K562 (cell line): ENCODE measurements around the gene UBE2D3. TPM values are rescaled to one million over a fixed set of nuclear protein-coding genes. Genes with fewer than 3 reads are reported as not detected.

ENCODE experiments used
- ATAC-seq: fragments of 200-7000 bp; cut with Tn5 transposase; 3 replicates; pipeline ENCODE4 v1.9.1; 2020; ENCODE audit warnings: moderate library complexity
- BruUV-seq: library from RNA; stranded (reverse); fragments of 400-500 nt; replicated peaks from 2 replicates; lab custom pipeline; 2021; lab: Mats Ljungman, UMichigan
- CTCF ChIA-PET: fragments of 300-600 bp; formaldehyde crosslinking; extraction: SDS; loops from one replicate; lab custom pipeline; 2021; ENCODE audit warnings: low intra/inter-chr PET ratio; lab: Yijun Ruan, JAX
- POLR2A ChIA-PET: fragments of 300-600, 350-650 bp; sonication (Branson Sonifier 250); formaldehyde crosslinking; extraction: SDS; loops from one replicate; lab custom pipeline; 2021; ENCODE audit warnings: antibody characterized with exemption, inconsistent platforms; lab: Yijun Ruan, JAX
- DNase-seq, 4 experiments: peaks; one replicate each; pipeline versions ENCODE4 v3.0.0 to v3.0.0-alpha.2; 2011 to 2018; ENCODE audit warnings: low spot score in 3 of 4, mixed read lengths in 3 of 4; ENCODE audit errors: extremely low read depth in 1 of 4
- FAIRE-seq: peaks from 2 replicates; lab custom pipeline; 2011; peaks lifted over from hg19 to GRCh38; lab: Jason Lieb, UNC
- H2AFZ ChIP-seq: 2 replicates; pipeline ENCODE4 v1.6.0; 2011; ENCODE audit warnings: low read depth, low read length, control low read depth, inconsistent platforms
- H3K27ac ChIP-seq: fragments of 200-600 bp; 3 replicates; pipeline ENCODE4 v1.8.0; 2011; ENCODE audit warnings: low read depth, mild to moderate bottlenecking, control low read depth, inconsistent platforms, low read length, moderate library complexity, mixed read lengths; ENCODE audit errors: extremely low read depth
- H3K27me3 ChIP-seq, 2 experiments: fragments of 300-600 bp in 1 of 2; 2 replicates in 1 of 2; 3 replicates in 1 of 2; pipeline versions ENCODE4 v1.6.0 to v1.8.0; 2011; ENCODE audit warnings: inconsistent platforms in 2 of 2, low read length in 2 of 2, mild to moderate bottlenecking in 1 of 2, mixed read lengths in 1 of 2, moderate library complexity in 1 of 2; ENCODE audit not compliant: control insufficient read depth in 2 of 2, insufficient read depth in 2 of 2
- H3K36me3 ChIP-seq: fragments of 300-600 bp; 3 replicates; pipeline ENCODE4 v1.8.0; 2011; ENCODE audit warnings: mild to moderate bottlenecking, low read length, inconsistent platforms; ENCODE audit not compliant: control insufficient read depth, insufficient read depth
- H3K4me1 ChIP-seq, 2 experiments: fragments of 200-600 bp in 1 of 2; replicated peaks in 1 of 2; 2 replicates in 1 of 2; 3 replicates in 1 of 2; pipeline versions ENCODE4 v1.5.1 to v1.8.0; 2011; ENCODE audit warnings: inconsistent platforms in 2 of 2, low read length in 2 of 2, mild to moderate bottlenecking in 1 of 2, mixed read lengths in 1 of 2, moderate library complexity in 1 of 2; ENCODE audit not compliant: control insufficient read depth in 2 of 2, insufficient read depth in 2 of 2
- H3K4me2 ChIP-seq: 2 replicates; pipeline ENCODE4 v1.6.1; 2011; ENCODE audit warnings: low read length, control low read depth, inconsistent platforms, mixed read lengths; ENCODE audit not compliant: insufficient read depth
- H3K4me3 ChIP-seq: fragments of 200-600 bp; sonication (generic), shearing (Covaris generic); 2 replicates; pipeline ENCODE4 v1.5.1; 2016; ENCODE audit warnings: control low read depth, inconsistent platforms
- H3K79me2 ChIP-seq: fragments of 200-600 bp; 3 replicates; pipeline ENCODE4 v1.8.0; 2011; ENCODE audit warnings: low read length, inconsistent platforms; ENCODE audit not compliant: control insufficient read depth, insufficient read depth
- H3K9ac ChIP-seq, 2 experiments: 2 replicates each; pipeline versions ENCODE4 v1.6.0 to v1.6.1; 2011; ENCODE audit warnings: low read depth in 2 of 2, low read length in 2 of 2, control low read depth in 1 of 2, inconsistent platforms in 1 of 2, mild to moderate bottlenecking in 1 of 2, mixed read lengths in 1 of 2; ENCODE audit not compliant: insufficient read depth in 1 of 2
- H3K9me1 ChIP-seq: one replicate; pipeline ENCODE4 v1.6.0; 2011; ENCODE audit warnings: inconsistent platforms, mild to moderate bottlenecking, low read length, moderate library complexity; ENCODE audit not compliant: control insufficient read depth, insufficient read depth
- H3K9me3 ChIP-seq: replicated peaks from 2 replicates; pipeline ENCODE4 v1.5.1; 2011; ENCODE audit warnings: low read depth, low read length, inconsistent platforms; ENCODE audit not compliant: control insufficient read depth, insufficient read depth
- H4K20me1 ChIP-seq: replicated peaks from 2 replicates; pipeline ENCODE4 v1.6.1; 2011; ENCODE audit warnings: low read length, inconsistent platforms, mixed read lengths; ENCODE audit not compliant: control insufficient read depth, insufficient read depth
- ARNT ChIP-seq, 2 experiments: fragments of 450-650 bp; IDR thresholded peaks; 2 replicates each; pipeline ENCODE4 v1.6.1; 2016; ENCODE audit warnings: mild to moderate bottlenecking in 1 of 2
- CHCHD3 ChIP-seq: fragments of 250-450 bp; sonication (Bioruptor Pico); IDR thresholded peaks from 2 replicates; pipeline ENCODE4 v2.1.2; 2022; ENCODE audit warnings: mild to moderate bottlenecking
- DDX20 ChIP-seq: fragments of 450-650 bp; IDR thresholded peaks from 2 replicates; pipeline ENCODE4 v1.6.1; 2016; ENCODE audit warnings: missing genetic modification characterization, low read depth, mild to moderate bottlenecking, missing compliant biosample characterization, moderate library complexity
- ELF1 ChIP-seq: fragments of 200-800 bp; sonication (Bioruptor generic); IDR thresholded peaks from 2 replicates; pipeline ENCODE4 v1.6.1; 2016; ENCODE audit warnings: missing genetic modification characterization, missing compliant biosample characterization
- ETS1 ChIP-seq: conservative IDR thresholded peaks from 2 replicates; pipeline ENCODE4 v1.6.1; 2011; ENCODE audit warnings: low read depth, mild to moderate bottlenecking, low read length; ENCODE audit not compliant: control insufficient read depth
- MYC ChIP-seq, 2 experiments: fragments of 250-450 bp in 1 of 2; sonication (Bioruptor Pico) in 1 of 2; IDR thresholded peaks; 2 replicates each; pipeline versions ENCODE4 v1.5.1 to v1.6.1; 2012 to 2021; ENCODE audit warnings: low read depth in 2 of 2, borderline replicate concordance in 1 of 2, improper control_type of control experiment in 1 of 2, low read length in 1 of 2, mild to moderate bottlenecking in 1 of 2, moderate library complexity in 1 of 2
- PPARD ChIP-seq: fragments of 250-450 bp; sonication (Bioruptor Pico); IDR thresholded peaks from 2 replicates; pipeline ENCODE4 v1.8.0; 2022; ENCODE audit warnings: inconsistent platforms, mild to moderate bottlenecking, moderate library complexity
- RCOR1 ChIP-seq, 2 experiments: IDR thresholded peaks; 2 replicates each; pipeline ENCODE4 v1.6.1; 2012; ENCODE audit warnings: low read depth in 2 of 2, low read length in 2 of 2, borderline replicate concordance in 1 of 2, improper control_type of control experiment in 1 of 2
- YBX1 ChIP-seq: fragments of 450-650 bp; IDR thresholded peaks from 2 replicates; pipeline ENCODE4 v1.7.1; 2016; ENCODE audit warnings: mild to moderate bottlenecking
- ZKSCAN3 ChIP-seq: fragments of 250-450 bp; sonication (Bioruptor Pico); IDR thresholded peaks from 2 replicates; pipeline ENCODE4 v1.4.0; 2020
- ZNF174 ChIP-seq: fragments of 250-450 bp; sonication (Bioruptor Pico); IDR thresholded peaks from 2 replicates; pipeline ENCODE4 v1.4.0; 2020; ENCODE audit warnings: mild to moderate bottlenecking
- ZNF316 ChIP-seq: fragments of 450-650 bp; IDR thresholded peaks from 2 replicates; pipeline ENCODE4 v1.6.1; 2016
- ZNF431 ChIP-seq: sonication (generic); formaldehyde crosslinking; IDR thresholded peaks from 2 replicates; pipeline ENCODE4 v1.8.0; 2022; ENCODE audit warnings: mild to moderate bottlenecking, missing genetic modification reagents
- ZNF75A ChIP-seq: fragments of 450-650 bp; formaldehyde crosslinking; IDR thresholded peaks from 2 replicates; pipeline ENCODE4 v1.4.0; 2020; ENCODE audit warnings: mild to moderate bottlenecking
- WGBS: fragments of 100-300 bp; shearing (Covaris generic); methylation state at CpG from one replicate; pipeline ENCODE4 v1.1.6; 2016; ENCODE audit warnings: low coverage, mixed read lengths; ENCODE audit not compliant: insufficient coverage; ENCODE audit errors: missing lambda C conversion rate; 5-methylcytosine and 5-hydroxymethylcytosine counted together
- in situ Hi-C: fragments of 300-500 bp; cut with MboI; formaldehyde crosslinking; loops from 4 replicates; pipeline ENCODE4 v1.15.0; 2018; ENCODE audit warnings: inconsistent platforms, mixed read lengths
- intact Hi-C: fragments of 100-400 bp; cut with micrococcal nuclease; formaldehyde crosslinking; loops from 2 replicates; pipeline ENCODE4 v1.14.2; 2022
- polyA plus RNA-seq, 8 experiments: library from polyadenylated mRNA; depleted of rRNA in 4 of 8; stranded (reverse) in 5 of 8; unstranded in 3 of 8; fragments of >200 nt; fragmentation: Nextera tagmentation in 2 of 8; fragmentation: Illumina TruSeq in 1 of 8; extraction: Ambion mirVana in 2 of 8; extraction: Trizol in 1 of 8; gene quantifications; 2 replicates each; pipeline versions ENCODE4 v1.2.1 to v1.2.3, GENCODE V29; 2011 to 2014; ENCODE audit warnings: inconsistent platforms in 1 of 8, missing spikeins in 1 of 8
- total RNA-seq, 7 experiments: library from RNA; depleted of rRNA in 6 of 7; stranded (reverse); fragments of >200 nt in 6 of 7; fragmentation: Illumina TruSeq in 2 of 7; extraction: Trizol in 2 of 7; gene quantifications; 2 replicates each; pipeline versions ENCODE4 v1.2.1 to v1.2.3, GENCODE V29; 2011 to 2021; ENCODE audit warnings: low replicate concordance in 1 of 7

The UBE2D3 gene
- total and polyA plus RNA-seq, 9 of the 15 experiments (the other 6 are each of a cell fraction or from before 2014, with no cell fraction given): 191 to 618 (median 292) TPM

GRCh38 chr4:102817613-102818268 is 9.6 kb downstream of the UBE2D3 start:
- no peak overlapping the region for H3K4me2 ChIP-seq
- TF ChIP-seq DDX20 (no peak), ZNF316 (0 out of 2 replicates have a peak, but pooled peaks have one; percentile 12)
- TF ChIP-seq, all 486 proteins: peak for 1
- Histone ChIP-seq H3K4me3 (no peak overlapping the region), H3K9me3 (no peaks in the 10 kb centered on the region), H3K9ac (no peak overlapping the region), H4K20me1 (peaks cover 63% of the 10 kb centered on the region), H3K27ac (no peak overlapping the region), H3K4me1 (peaks cover 8 to 36% of the 10 kb centered on the region in 2 experiments; a peak in 4 of 5 replicates), H3K9me1 (peaks cover 4% of the 10 kb centered on the region), H3K27me3 (no peaks in the 10 kb centered on the region), H3K79me2 (peaks cover 100% of the 10 kb centered on the region), H3K36me3 (peaks cover 87% of the 10 kb centered on the region), H2AFZ (no peak overlapping the region)
- no peak for DNase-seq
- no peak for ATAC-seq
- intact Hi-C loops (no loop called here), in situ Hi-C loops (no loop called here)
- 84% methylated on average over 9 of the region's 9 CpGs for WGBS
- POLR2A ChIA-PET: interaction anchor here (1.6 to 4.5 kb wide), 4 partner anchors 8 to 14 kb away, joined by 6 to 27 read pairs (median 10); partner anchors contain the start of gene UBE2D3
- BruUV-seq: no TSS peak
- CTCF ChIA-PET: no interaction called here
- FAIRE-seq: no peak

- no peak overlapping the region for H2AFZ ChIP-seq
- peaks cover 59% of the 10 kb centered on the region for H4K20me1 ChIP-seq
- ChIA-PET CTCF (no interaction called here), POLR2A (interaction anchor here (0.6 to 4.5 kb wide), 6 partner anchors 7 to 315 kb away, joined by 3 to 27 read pairs (median 7); partner anchors contain the start of gene UBE2D3)
- intact Hi-C loops: no loop called here
- BruUV-seq: no TSS peak
- ATAC-seq: no peak
- H3K9me1 ChIP-seq: peaks cover 4% of the 10 kb centered on the region
- no peaks in the 10 kb centered on the region for H3K27me3 ChIP-seq
- no peak overlapping the region for H3K27ac ChIP-seq
- no peak overlapping the region for H3K4me2 ChIP-seq
- WGBS: 100% methylated on average over 3 of the region's 3 CpGs
- peaks cover 8 to 32% of the 10 kb centered on the region in 2 experiments; a peak in 4 of 5 replicates for H3K4me1 ChIP-seq
- no peak for DNase-seq
- no peak overlapping the region for H3K4me3 ChIP-seq
- H3K9me3 ChIP-seq: no peaks in the 10 kb centered on the region
- peak; percentile 19 for FAIRE-seq
- peaks cover 87% of the 10 kb centered on the region for H3K36me3 ChIP-seq
- H3K9ac ChIP-seq: no peak overlapping the region
- in situ Hi-C loops: no loop called here
- peaks cover 100% of the 10 kb centered on the region for H3K79me2 ChIP-seq
- no peak for TF ChIP-seq CHCHD3 (CRISPR knock-in tag)
- no peak for TF ChIP-seq RCOR1 (IDR thresholded peaks at IDR 0.05; ENCODE audit: borderline replicate concordance in 1 of 2, low read depth in 2 of 2, low read length in 2 of 2)
- no peak for TF ChIP-seq ARNT (IDR thresholded peaks at IDR 0.05)
- TF ChIP-seq ZKSCAN3: no peak
- TF ChIP-seq ETS1: no peak
- TF ChIP-seq MYC (IDR thresholded peaks at IDR 0.05; ENCODE audit: low read depth, low read length): no peak
- TF ChIP-seq MYC (CRISPR knock-in tag; IDR thresholded peaks at IDR 0.05; ENCODE audit: borderline replicate concordance, low read depth): no peak
- TF ChIP-seq YBX1: no peak
- no peak for TF ChIP-seq ZNF431 (CRISPR knock-in tag)
- no peak for TF ChIP-seq ZNF75A (CRISPR knock-in tag)
- no peak for TF ChIP-seq ZNF174 (CRISPR knock-in tag)
- no peak for TF ChIP-seq ELF1 (tag)
- no peak for TF ChIP-seq PPARD
These were observed 10.2 kb downstream of the UBE2D3 start for GRCh38 chr4:102817021-102817605.
